AG08395 (cell line): ENCODE measurements around the gene DDX49.
"Not testable (repeated sequence)": the region's sequence is repeated elsewhere in the genome, so short reads cannot be mapped to it uniquely, and the experiment has no call there.

Experiments used
- DNase-seq: peaks from one replicate; pipeline ENCODE4 v3.0.0; 2012; ENCODE audit warnings: mixed read lengths, low spot score

The DDX49 gene

DNA sequence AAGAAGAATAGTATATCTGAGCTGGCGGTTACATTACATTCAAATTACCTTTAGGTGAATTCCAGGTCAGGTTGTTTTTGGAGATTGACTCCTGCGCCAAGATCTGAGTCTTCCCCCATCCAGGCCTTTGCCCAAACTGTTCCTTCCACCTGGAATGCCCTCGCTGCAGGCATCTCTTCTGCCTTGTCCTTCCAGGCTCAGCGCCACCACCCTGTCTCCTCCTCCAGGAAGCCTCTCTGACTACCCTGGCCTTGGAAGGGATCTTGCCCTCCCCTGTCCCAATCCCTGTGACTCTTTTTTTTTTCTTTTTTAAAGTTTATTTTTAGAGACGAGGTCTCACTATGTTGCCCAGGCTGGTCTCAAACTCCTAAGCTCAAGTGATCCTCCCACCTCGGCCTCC, 23.2 kb downstream of the DDX49 start:
- no peak for DNase-seq

- no peak for DNase-seq
Observed at GRCh38 chr19:18943465-18943864, 23.9 kb downstream of the DDX49 start.

DNA sequence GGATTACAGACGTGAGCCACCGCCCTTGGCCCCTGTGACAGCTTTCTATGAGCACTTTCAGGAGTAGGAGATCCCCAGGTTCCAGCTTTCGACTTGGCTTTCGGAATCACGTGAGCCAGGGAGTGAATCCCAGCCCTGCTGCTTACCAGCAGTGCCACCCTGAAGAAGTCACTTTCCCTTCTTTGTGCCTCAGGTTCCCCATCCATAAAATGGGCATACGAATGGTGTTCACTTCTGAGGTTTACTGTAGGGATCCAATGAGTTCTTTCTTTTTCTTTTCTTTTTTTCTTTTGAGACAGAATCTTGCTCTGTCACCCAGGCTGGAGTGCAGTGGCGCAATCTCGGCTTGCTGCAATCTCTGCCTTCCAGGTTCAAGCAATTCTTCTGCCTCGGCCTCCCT, 25.8 kb downstream of the DDX49 start:
- DNase-seq: no peak

GRCh38 chr19:18946335-18946734, 26.8 kb downstream of the DDX49 start:
- no peak for DNase-seq

DNA sequence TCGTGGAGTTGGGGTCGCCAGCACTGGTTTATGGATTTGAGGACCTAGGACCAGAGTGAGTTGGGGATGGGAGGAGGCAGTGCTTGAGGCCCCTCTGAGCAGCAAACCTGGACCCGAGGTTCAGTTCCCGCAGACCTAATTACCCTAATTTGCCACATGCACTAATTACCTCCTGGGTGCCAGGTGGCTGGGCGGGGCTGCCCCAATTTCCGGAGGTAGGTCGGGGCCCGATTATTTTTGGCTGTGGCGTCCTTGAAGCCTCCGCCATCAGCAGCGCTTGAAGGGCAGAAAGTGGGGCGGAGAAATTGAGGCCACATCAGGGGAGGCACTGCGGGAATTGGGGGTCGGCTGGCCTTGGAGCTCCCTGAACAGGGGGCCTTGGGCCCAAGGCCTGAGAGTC, 27.4 kb downstream of the DDX49 start:
- DNase-seq: no peak

GRCh38 chr19:18948075-18948975, 28.8 kb downstream of the DDX49 start:
- DNase-seq: no peak

DNA sequence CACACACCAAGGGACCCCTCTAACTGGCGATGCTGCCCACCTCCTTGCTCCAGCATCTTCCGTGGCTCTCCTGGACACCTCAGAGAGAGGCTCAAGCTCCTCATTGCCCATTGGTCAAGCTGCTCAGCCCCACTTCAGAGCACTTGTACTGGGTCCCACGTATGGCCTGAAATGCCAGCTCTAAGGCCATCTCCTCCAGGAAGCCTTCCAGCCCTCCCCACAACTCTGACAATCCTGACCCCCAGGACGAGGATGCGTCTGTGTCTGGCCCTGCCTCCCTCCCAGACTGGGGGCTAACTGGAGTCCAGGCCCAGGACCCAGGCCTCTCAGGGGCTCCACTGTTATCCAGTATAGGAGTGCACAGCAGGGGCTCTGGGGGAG, 29.5 kb downstream of the DDX49 start:
- DNase-seq: no peak

GRCh38 chr19:18949858-18950257, 30.3 kb downstream of the DDX49 start:
- DNase-seq: no peak

DNA sequence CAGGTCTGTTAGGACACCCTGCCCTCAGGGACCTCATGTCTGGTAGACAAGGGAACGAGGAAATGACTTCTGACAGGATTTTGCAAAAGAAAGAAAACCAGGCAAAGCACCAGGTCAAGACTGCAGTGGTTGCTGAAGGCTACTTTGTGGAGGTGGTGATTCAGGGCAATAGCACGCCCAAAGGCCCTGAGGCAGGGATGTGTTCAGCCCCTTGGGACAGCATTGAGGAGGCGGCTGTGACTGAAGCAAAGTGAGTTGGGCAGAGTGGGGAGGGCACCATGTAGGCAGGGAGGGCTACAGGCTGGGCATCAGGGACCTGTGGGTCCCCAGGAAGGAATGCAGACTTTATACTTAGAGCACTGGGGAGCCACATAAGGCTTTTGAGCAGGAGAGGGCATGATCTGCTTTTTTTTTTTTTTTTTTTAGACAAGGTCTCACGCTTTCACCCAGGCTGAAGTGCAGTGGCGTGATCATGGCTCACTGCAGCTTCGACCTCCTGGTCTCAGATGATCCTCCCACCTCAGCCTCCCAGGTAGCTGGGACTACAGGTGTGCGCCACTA, 32.3 kb downstream of the DDX49 start:
- DNase-seq: peak; percentile 64

DNA sequence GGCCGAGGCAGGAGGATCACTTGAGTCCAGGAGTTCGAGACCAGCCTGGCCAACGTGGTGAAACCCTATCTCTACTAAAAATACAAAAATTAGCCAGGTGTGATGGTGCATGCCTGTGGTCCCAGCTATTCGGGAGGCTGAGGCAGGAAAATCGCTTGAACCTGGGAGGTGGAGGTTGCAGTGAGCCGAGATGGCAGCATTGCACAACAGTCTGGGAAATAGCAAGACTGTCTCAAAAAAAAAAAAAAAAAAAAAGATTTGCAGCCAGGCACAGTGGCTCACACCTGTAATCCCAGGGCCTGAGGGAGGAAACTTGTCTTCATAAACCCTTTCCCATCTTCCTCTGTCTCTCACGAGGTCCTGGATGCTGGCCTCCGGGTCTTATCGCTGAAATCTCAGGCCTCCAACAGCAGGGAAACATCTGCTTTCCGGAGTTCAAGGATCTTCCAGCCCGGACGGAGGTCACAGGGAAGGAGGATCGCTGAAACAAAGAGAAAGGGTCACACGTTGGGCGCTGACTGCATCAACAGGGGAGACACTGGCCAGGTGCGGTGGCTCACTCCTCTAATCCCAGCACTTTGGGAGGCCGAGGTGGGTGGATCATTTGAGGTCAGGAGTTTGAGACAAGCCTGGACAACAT, 33.0 kb downstream of the DDX49 start:
- not testable (repeated sequence) for DNase-seq

GRCh38 chr19:18954094-18954493, 34.6 kb downstream of the DDX49 start:
- no peak for DNase-seq

- DNase-seq: no peak
Observed at GRCh38 chr19:18955042-18955441, 35.5 kb downstream of the DDX49 start.

GRCh38 chr19:18960370-18960769, 40.9 kb downstream of the DDX49 start:
- DNase-seq: no peak

DNA sequence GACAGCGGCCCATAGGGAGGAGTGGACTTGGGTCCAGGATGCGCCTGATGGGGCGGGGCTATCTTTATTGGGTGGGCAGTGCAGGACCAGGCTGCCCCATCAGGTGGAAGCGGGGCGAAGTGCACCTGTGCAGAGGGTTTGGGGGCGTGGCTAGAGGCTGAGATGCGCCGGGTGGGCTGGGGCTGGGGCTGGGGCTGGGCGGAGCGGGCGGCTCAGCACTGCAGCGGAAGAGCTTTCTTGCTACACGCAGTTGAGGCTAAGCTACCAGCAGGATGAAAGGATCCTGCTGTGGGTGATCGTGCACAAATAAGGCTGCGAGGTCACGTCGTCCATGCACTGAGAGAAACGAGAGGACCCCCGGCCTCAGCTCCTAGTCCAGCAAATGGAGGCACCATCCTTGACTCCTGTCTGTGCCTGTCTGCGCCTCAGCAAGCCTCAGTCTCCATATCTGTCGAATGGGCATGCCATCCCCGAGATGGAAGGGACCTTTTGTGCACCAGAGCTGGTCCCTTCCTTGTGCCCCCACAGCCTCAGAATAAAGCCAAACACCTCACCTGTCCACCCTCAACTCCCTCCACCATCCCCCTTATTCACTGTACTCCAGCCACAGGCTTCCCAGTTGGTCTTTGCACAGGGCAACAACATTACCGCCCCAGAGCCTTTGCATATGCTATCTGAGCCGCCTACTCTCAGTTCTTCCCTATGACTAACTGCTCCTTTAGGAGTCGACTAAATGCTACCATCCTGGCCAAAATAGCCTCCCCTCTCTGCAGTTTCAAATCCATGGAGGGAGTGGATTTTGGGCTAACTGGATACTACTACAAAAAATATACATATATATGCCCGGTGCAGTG, 42.5 kb downstream of the DDX49 start:
- no peak for DNase-seq

DNA sequence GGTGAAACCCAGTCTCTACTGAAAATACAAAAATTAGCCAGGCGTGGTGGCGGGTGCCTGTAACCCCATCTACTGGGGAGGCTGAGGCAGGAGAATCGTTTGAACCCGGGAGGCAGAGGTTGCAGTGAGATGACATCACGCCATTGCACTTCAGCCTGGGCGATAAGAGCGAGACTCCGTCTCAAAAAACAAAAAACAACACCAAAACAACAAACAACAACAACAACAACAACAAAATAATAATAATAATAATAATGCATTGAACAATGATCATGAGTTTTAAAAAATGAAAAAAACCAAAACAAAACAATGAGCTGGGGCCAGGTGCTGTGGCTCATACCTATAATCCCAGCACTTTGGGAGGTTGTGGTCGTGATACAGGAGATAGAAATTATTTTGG, 44.6 kb downstream of the DDX49 start:
- no peak for DNase-seq

GRCh38 chr19:18966307-18966706, 46.8 kb downstream of the DDX49 start:
- DNase-seq: no peak

GRCh38 chr19:18967358-18968146, 48.0 kb downstream of the DDX49 start:
- peak; percentile 51 for DNase-seq

- DNase-seq: no peak
Observed at GRCh38 chr19:18969931-18970659, 50.6 kb downstream of the DDX49 start.

GRCh38 chr19:18972301-18972811, 52.8 kb downstream of the DDX49 start:
- DNase-seq: no peak

- DNase-seq: no peak
Observed at GRCh38 chr19:18972851-18973250, 53.3 kb downstream of the DDX49 start.

GRCh38 chr19:18975011-18975410, 55.5 kb downstream of the DDX49 start:
- no peak for DNase-seq
